CD4-positive, alpha-beta T cell treated with Interleukin-15 for 1 hour (primary cell): ENCODE results near the gene MASP1.

Experiments used
- DNase-seq: peaks from one replicate; pipeline ENCODE4 v3.0.0-alpha.2; 2020

MASP1 gene

DNA sequence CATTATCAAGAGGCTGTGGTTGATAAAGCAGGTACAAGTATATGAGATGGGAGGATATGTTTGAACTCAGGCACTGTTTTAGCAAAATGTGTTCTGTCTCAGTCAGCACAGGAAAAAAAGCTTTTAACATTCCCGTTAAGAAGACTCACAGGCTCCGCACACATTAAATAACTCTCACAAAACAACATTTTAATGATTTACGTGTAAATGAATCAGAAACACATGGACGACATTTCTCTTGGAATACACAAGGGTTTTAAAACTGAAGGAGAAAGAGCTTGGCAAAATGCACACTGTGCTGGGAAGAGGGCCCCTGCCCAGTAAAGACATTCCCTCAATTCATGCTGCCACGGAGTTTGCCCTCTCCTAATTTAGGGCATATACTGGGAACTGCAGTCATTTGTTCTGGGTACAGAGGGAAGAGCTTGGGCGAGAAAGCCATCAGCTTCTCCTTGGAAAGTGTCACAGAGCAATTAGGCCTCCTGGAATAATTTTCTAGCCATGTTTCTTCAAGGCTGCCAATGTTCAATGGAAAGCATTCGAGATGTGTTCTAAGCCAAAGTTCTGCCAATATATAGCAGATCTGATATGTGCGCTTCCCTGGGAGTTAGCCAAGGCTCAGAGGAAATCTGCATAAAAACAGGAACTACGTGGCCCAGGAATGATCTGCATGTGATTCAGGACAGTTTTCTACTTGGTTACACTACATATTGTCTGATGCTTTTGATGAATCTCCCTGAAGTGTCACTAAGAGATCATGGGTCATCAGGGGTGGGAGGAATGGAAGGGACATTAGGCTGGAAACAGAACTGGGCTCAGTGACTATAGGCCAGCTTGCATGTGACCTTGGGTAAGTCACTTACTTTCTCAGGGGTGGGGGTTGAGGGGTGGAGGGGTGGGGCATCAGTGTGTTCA lies 2.2 kb upstream of the MASP1 start:
- no peak for DNase-seq

- DNase-seq, result no peak
Measured at GRCh38 chr3:187292631-187293515, 1.3 kb upstream of the MASP1 start.

DNA sequence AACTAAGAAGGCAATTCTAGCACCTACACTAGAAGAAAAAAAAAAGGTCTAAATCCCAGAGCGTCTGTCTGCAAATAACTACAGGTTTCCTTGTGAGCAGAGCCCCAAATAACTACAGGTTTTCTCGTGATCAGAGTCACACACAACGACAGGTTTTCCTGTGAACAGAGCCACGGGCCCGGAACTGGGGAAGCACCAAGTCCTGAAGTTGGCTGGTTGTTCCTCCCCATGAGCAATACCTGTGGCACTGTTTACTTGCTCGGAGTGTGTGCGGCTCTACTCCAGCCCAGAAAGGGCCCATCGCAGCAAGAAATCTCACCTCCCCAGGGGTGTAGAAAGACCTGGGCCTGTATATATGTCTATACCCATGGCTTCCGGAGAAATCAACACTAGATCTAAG lies 644 bp upstream of the MASP1 start:
- DNase-seq, result no peak

DNA sequence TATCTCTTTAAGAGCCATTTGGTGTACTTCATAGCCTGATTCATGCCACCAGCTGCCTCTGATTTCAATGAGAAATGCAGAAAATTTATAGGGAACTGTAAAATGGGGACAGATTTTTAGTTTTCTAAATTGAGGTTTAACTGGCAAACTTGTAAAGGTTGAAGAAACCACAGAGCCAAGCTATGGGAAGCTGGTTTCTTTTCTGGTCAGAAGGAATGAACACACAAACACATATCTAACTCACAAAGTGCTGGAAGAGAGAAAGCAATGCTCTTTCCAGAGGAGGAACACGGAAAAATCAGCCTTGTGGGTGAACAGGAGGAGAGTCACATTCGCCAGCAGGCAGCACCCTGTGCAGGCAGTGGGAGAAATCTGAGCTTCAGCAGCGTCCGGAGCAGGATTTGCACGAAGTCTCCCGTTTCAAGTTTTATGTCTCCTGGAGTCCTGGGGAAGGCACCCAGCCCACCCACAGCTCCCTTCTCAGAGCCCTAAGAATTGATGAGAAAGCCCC lies 481 bp downstream of the MASP1 start:
- DNase-seq, result no peak

GRCh38 chr3:187290503-187290902 lies 1.0 kb downstream of the MASP1 start:
- DNase-seq, result no peak

DNA sequence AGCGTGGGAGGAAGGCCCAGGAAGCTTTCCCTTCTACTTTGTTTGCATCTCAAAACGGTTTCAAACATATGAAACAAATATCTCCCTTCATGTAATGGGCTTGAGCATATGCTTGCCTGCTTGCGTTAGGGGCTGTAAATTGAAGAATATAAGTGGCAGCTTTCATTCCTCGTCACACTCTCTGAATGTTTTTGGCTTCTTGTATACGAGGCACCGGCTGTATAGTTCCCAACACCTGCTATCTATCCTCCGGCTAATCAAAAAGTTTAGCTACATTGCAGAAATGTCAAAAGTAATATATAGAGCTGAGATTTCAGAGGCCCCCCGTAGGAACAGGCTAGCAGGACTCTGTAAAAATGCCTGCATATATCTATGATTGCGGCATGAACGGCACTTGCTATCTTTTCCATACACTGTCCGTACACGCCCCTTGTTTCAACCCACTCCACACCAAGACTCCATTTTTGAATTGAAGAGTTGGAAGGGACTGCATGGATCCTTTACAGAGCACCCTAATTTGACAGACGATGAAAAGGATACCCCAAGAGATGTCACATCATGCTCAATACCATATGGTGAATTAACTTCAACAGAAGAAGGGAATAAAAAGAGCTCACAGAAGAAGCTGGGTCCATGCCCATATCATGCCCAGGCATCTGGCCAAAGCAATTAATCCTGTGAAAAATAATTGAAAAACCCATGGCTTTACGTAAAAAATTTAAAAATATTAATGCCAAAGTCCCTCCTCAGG lies 2.5 kb downstream of the MASP1 start:
- no peak for DNase-seq

DNA sequence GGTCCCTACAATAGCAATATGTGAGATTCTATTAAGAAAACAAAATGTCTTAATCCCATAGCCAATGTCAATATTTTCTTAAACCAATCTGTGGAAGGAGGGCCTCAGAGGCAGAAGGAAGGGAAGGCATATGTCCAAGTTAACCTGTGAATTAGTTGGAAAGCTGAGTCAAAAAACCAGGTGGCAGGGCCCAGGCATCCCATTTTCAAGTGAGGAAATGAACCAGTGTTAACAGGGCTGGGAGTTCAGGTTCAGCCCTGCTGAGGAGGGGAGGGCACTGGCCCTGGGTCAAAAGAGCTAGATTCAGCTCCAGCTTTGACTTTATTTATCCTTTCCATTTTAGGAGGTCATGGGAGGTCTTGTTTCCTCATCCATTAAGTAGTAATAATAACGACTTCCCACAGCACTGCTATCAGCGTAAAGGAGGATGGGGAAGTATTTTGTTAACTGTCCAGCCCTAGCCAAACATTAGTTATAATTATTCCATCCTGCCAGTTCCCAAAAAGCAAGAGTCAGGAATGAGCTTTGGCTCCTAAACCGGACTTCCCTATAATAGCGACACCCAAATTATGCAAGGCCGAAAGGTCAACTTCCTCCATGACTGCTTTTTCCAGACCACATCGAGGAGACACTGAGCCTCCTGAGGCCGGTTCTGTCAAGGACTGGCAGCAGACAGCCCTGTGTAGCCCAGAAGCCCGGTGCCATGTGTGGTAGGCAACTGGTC lies 3.2 kb downstream of the MASP1 start:
- DNase-seq, result no peak

GRCh38 chr3:187287256-187287655 lies 4.3 kb downstream of the MASP1 start:
- no peak for DNase-seq

GRCh38 chr3:187286467-187287059 lies 5.0 kb downstream of the MASP1 start:
- DNase-seq, result no peak

DNA sequence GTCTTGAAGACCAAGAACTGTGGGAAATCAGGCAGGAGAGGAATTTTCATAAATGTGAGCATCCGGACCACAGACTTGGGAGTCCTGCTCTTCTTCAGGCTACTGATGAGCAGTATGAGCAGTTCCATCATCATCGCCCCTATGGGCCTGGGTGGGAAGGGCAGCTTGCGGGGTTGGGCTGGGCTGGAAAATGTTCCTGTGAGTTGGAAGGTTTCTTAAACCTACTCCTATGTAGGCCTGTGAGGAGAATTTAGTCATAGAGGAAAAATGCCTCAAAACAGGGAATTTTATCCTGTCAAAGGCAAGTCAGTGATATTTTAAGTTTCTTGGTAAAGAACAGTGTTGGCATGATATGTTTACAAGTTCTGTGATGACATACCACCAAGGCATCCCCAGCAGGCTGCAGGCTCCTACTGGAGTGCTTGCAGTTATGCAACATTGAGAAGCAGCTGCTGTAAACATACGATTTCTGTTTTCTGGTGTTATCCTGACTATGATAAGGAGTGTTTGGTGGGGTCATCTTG lies 10.3 kb downstream of the MASP1 start:
- no peak for DNase-seq

DNA sequence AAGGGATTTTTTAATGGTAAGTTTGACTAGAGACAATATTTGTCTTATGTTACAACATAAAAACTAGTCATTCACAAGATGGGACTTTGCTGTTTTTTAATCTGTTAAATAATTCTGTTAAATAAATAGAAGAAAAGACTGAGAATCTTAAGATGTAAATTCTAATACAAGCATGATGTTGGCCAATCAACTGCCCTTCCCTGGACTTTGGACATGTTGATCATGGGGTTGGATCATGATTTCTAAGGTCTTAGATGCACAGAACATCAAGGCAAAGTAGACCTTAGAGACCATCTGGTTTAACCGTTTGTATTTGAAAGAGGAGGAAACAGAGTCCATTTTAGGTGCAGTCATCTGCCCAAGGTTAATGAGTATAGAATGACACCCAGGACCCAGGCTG lies 10.9 kb downstream of the MASP1 start:
- no peak for DNase-seq

GRCh38 chr3:187277129-187277462 lies 14.4 kb downstream of the MASP1 start:
- DNase-seq, result no peak

DNA sequence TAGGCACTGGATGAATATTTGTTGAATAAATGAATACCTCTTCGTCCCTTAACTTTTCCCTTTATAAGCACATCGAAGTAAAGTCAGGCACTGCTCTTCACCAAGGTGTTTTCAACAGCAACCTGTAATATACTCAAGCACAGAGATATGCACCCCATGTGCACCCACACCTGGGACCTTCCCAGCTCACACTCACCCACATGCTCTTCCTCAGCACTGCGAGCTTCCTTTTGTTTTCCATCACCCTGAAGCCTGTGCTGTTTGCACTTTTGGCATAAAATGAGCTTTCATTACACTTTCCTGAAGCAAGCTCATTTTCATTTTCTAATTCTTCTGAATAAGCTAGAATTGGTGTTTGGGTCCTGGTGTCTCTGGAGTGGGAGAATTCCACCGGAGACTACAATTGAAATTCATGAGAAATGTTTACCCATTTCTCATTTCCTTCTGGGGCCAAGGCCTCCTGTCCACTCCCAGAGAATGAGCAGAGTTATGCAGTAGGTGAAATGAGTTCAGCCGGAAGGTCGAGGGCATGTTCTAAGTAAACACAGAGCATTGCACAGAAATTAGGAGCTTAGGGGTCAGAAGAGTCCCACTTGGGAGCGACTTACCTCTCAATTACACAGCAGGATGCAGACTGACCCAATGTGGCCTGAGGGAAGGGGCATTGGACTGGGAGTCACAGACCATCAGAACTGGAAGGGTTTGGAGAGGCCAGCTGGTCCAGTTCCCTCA lies 15.0 kb downstream of the MASP1 start:
- no peak for DNase-seq

- no peak for DNase-seq
Measured at GRCh38 chr3:187274977-187275338, 16.6 kb downstream of the MASP1 start.

GRCh38 chr3:187274315-187274976 lies 17.1 kb downstream of the MASP1 start:
- no peak for DNase-seq

GRCh38 chr3:187271582-187271981 lies 20.0 kb downstream of the MASP1 start:
- no peak for DNase-seq

GRCh38 chr3:187269486-187269885 lies 22.1 kb downstream of the MASP1 start:
- DNase-seq, result no peak

- no peak for DNase-seq
Measured at GRCh38 chr3:187267306-187267705, 24.2 kb downstream of the MASP1 start.

GRCh38 chr3:187266691-187267090 lies 24.8 kb downstream of the MASP1 start:
- no peak for DNase-seq

- DNase-seq, result no peak
Measured at GRCh38 chr3:187265461-187265955, 26.0 kb downstream of the MASP1 start.
